Tibial nerve (tissue), 3 donors: Measurements from ENCODE around the gene TJAP1.

Source experiments
- CTCF ChIP-seq, 5 experiments: fragments of 200-600 bp in 3 of 5; fragments of 450-650 bp in 2 of 5; sonication (generic) in 3 of 5; IDR thresholded peaks; one replicate each; pipeline ENCODE4 v1.5.1; 2016 to 2019; ENCODE audit warnings: antibody characterized with exemption in 5 of 5, mild to moderate bottlenecking in 3 of 5, moderate library complexity in 2 of 5
- POLR2A ChIP-seq, 2 donors: fragments of 450-650 bp; IDR thresholded peaks; one replicate each; pipeline ENCODE4 v1.6.1; 2017; ENCODE audit warnings: antibody characterized with exemption in 2 of 2, mild to moderate bottlenecking in 2 of 2, moderate library complexity in 2 of 2

GRCh38 chr6:43476746-43477145, 624 bp upstream of the TJAP1 start:
- TF ChIP-seq CTCF (IDR thresholded peaks at IDR 0.05): no peak
- no peak for TF ChIP-seq POLR2A (IDR thresholded peaks at IDR 0.05)
